ACC112 (cell line): ENCODE measurements around the gene WFDC12.
A peak's percentile ranks its signal among the peaks of the same experiment; 100 is the strongest.

Experiments
- H2AFZ ChIP-seq: fragments of 200-600 bp; sonication (generic); one replicate; pipeline ENCODE4 v1.6.0; 2017; ENCODE audit warnings: antibody characterized with exemption, low read length; ENCODE audit not compliant: unreplicated experiment
- H3K27ac ChIP-seq: fragments of 200-600 bp; sonication (generic); 2 replicates; pipeline ENCODE4 v1.5.1; 2014; ENCODE audit warnings: low read depth, mild to moderate bottlenecking, antibody characterized with exemption, low read length, moderate library complexity
- H3K27me3 ChIP-seq: fragments of 200-600 bp; sonication (generic); 2 replicates; pipeline ENCODE4 v1.6.1; 2014; ENCODE audit warnings: mild to moderate bottlenecking, antibody characterized with exemption, low read length, moderate library complexity, mixed read lengths; ENCODE audit not compliant: insufficient read depth
- H3K36me3 ChIP-seq: fragments of 200-600 bp; sonication (generic); 2 replicates; pipeline ENCODE4 v1.6.1; 2016; ENCODE audit warnings: mild to moderate bottlenecking, antibody characterized with exemption, low read length, moderate library complexity, mixed read lengths; ENCODE audit not compliant: insufficient read depth
- H3K4me1 ChIP-seq: fragments of 200-600 bp; sonication (generic); one replicate; pipeline ENCODE4 v1.6.1; 2016; ENCODE audit warnings: low read length, mixed read lengths; ENCODE audit not compliant: insufficient read depth, unreplicated experiment, control insufficient read depth
- H3K4me3 ChIP-seq: fragments of 200-600 bp; sonication (generic); 2 replicates; pipeline ENCODE4 v1.5.1; 2014; ENCODE audit warnings: mild to moderate bottlenecking, low read depth, low read length
- H3K79me2 ChIP-seq: fragments of 200-600 bp; sonication (generic); one replicate; pipeline ENCODE4 v1.6.0; 2016; ENCODE audit warnings: low read length; ENCODE audit not compliant: control insufficient read depth, unreplicated experiment, insufficient read depth

The WFDC12 gene

DNA sequence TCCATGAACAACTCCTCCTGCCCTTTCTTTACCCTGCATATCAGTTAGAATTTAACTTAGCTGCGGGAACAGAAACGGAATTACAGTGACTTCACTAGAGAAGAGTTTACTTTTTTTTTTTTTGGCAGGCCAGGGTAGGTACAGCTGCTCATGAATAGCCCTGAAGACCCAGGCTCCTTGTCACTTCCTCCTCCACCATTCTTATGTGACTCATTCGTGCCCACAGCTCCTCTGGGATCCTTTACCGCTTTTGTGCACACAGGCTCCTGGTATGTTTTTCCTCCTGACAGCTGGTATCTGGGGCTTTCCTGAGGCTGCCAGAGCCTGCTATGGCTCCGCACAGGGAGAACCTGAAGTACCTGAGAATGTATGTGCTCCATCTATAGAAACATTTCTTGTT, 19.5 kb downstream of the WFDC12 start:
- H2AFZ ChIP-seq: no peak overlapping the region
- H3K36me3 ChIP-seq: no peaks in the 10 kb centered on the region
- H3K27ac ChIP-seq: peak overlapping the region; percentile 63; the same call in 1 of the 2 replicates
- H3K79me2 ChIP-seq: no peaks in the 10 kb centered on the region
- 0 out of 2 replicates have a peak overlapping the region, but pooled peaks have one; percentile 1 for H3K4me3 ChIP-seq
- no peaks in the 10 kb centered on the region; the same call in 1 of the 2 replicates for H3K27me3 ChIP-seq
- H3K4me1 ChIP-seq: peaks cover 5% of the 10 kb centered on the region

- Histone ChIP-seq H2AFZ (no peak overlapping the region), H3K4me1 (peaks cover 5% of the 10 kb centered on the region), H3K27ac (no peak overlapping the region), H3K27me3 (peaks cover 10% of the 10 kb centered on the region), H3K79me2 (no peaks in the 10 kb centered on the region), H3K4me3 (no peak overlapping the region), H3K36me3 (no peaks in the 10 kb centered on the region)
Observed at GRCh38 chr20:45103072-45103471, 21.2 kb downstream of the WFDC12 start.

- Histone ChIP-seq H3K36me3 (no peaks in the 10 kb centered on the region), H3K27me3 (peaks cover 25% of the 10 kb centered on the region), H3K4me1 (peaks cover 5% of the 10 kb centered on the region), H3K27ac (no peak overlapping the region), H2AFZ (no peak overlapping the region), H3K79me2 (no peaks in the 10 kb centered on the region), H3K4me3 (no peak overlapping the region)
Observed at GRCh38 chr20:45101333-45101850, 22.9 kb downstream of the WFDC12 start.

DNA sequence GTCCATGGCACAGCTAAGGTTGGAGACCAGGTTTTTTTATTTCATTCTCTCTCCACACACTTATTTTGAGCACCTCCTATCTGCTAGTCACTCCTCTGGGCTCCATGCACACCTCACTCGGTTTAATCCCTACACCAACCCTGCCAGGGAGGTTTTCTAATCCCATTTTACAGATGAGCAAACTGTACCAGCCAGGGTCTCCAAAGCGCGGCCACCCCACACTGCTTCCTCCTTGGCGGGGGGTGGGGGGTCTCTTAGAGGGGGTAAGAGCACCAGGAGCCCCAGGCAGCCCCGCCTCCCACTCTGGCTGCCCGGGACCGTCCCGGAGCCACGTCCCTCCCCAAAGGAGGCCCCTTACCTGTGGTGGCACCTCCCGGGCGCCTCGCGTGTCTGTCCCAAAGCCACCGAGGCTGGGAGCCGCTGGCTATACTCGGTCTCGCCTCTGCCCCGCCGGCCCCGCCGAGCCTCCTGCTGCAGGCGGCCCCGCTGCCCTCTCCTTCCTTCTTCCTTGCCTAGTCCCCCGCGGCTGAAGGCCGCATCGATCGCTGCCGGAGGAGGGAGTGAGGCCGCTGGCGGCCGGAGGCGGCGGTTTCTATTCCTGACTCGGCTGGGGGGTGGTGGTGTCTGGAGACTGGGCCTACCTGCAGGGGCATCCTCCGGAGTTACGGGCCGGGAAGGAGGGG, 23.6 kb downstream of the WFDC12 start, which contains the start of gene KCNS1:
TSS of gene KCNS1 (minus strand) at position 565 of the 683 bp plus-strand sequence. CDS start 1,891 bp downstream, outside the sequence.
- Histone ChIP-seq H3K4me3 (no peak within 1 kb of the TSS), H3K36me3 (no peaks in the 10 kb centered on the region), H3K4me1 (peaks cover 5% of the 10 kb centered on the region), H3K27me3 (peaks cover 25% of the 10 kb centered on the region), H3K79me2 (no peaks in the 10 kb centered on the region), H2AFZ (peak within 1 kb of the TSS; percentile 37), H3K27ac (no peak within 1 kb of the TSS)

GRCh38 chr20:45098103-45098773, 26.0 kb downstream of the WFDC12 start:
- H3K4me3 ChIP-seq: peak overlapping the region; percentile 70
- no peak overlapping the region for H2AFZ ChIP-seq
- no peaks in the 10 kb centered on the region for H3K79me2 ChIP-seq
- H3K36me3 ChIP-seq: no peaks in the 10 kb centered on the region
- H3K27me3 ChIP-seq: peaks cover 25% of the 10 kb centered on the region
- no peaks in the 10 kb centered on the region for H3K4me1 ChIP-seq
- no peak overlapping the region for H3K27ac ChIP-seq

DNA sequence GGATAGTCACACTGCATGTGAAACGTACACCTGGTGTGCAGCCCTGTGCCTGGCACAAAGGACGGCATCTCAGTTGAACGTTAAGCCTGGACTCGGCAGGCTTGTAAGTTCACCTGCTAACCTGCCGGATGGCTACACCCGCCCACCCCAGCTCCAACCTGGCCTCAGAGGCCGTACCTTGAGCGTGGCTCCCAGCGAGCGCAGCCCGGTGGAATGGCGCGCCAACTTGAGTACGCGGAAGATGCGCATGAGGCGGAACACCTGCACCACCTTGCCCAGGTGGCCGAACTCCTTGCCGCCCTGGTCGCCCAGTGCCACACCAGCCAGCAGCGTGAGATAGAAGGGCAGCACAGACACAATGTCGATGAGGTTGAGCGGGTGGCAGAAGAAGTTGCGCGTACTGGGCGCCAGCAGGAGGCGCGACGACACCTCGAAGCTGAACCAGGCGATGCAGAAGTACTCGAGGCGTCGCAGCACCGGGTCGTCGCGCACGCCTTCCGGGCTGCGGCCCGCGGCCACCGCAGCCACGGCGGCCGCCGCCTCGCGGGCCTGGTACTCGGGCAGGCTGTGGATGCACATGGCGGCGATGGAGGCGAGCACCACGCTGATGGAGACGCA, 26.7 kb downstream of the WFDC12 start:
- H3K27me3 ChIP-seq: peaks cover 25% of the 10 kb centered on the region
- no peaks in the 10 kb centered on the region for H3K79me2 ChIP-seq
- peak overlapping the region; percentile 70 for H3K4me3 ChIP-seq
- no peaks in the 10 kb centered on the region for H3K36me3 ChIP-seq
- H2AFZ ChIP-seq: no peak overlapping the region
- no peak overlapping the region for H3K27ac ChIP-seq
- no peaks in the 10 kb centered on the region for H3K4me1 ChIP-seq

GRCh38 chr20:45096781-45097180, 27.5 kb downstream of the WFDC12 start:
- Histone ChIP-seq H3K27me3 (peaks cover 25% of the 10 kb centered on the region), H2AFZ (no peak overlapping the region)

GRCh38 chr20:45095805-45096238, 28.4 kb downstream of the WFDC12 start:
- H2AFZ ChIP-seq: no peak overlapping the region
- no peaks in the 10 kb centered on the region for H3K36me3 ChIP-seq
- H3K4me1 ChIP-seq: no peaks in the 10 kb centered on the region
- H3K27me3 ChIP-seq: peaks cover 25% of the 10 kb centered on the region
- H3K79me2 ChIP-seq: no peaks in the 10 kb centered on the region
- H3K27ac ChIP-seq: no peak overlapping the region
- H3K4me3 ChIP-seq: no peak overlapping the region

More at GRCh38 chr20:45096781-45097180, 27.5 kb downstream of the WFDC12 start:
- no peaks in the 10 kb centered on the region for H3K4me1 ChIP-seq
- H3K27ac ChIP-seq: no peak overlapping the region
- H3K4me3 ChIP-seq: no peak overlapping the region
- H3K36me3 ChIP-seq: no peaks in the 10 kb centered on the region
- no peaks in the 10 kb centered on the region for H3K79me2 ChIP-seq

- Histone ChIP-seq H3K4me1 (peaks cover 5% of the 10 kb centered on the region), H2AFZ (no peak overlapping the region), H3K4me3 (no peak overlapping the region), H3K27me3 (peaks cover 25% of the 10 kb centered on the region), H3K79me2 (no peaks in the 10 kb centered on the region), H3K27ac (no peak overlapping the region), H3K36me3 (no peaks in the 10 kb centered on the region)
Observed at GRCh38 chr20:45094864-45095574, 29.2 kb downstream of the WFDC12 start.

- H3K27ac ChIP-seq: no peak overlapping the region
Observed at GRCh38 chr20:45094201-45094600, 30.1 kb downstream of the WFDC12 start.

More at GRCh38 chr20:45094201-45094600, 30.1 kb downstream of the WFDC12 start:
- Histone ChIP-seq H3K4me1 (peaks cover 5% of the 10 kb centered on the region), H3K4me3 (no peak overlapping the region), H3K79me2 (no peaks in the 10 kb centered on the region), H2AFZ (no peak overlapping the region), H3K36me3 (no peaks in the 10 kb centered on the region), H3K27me3 (peaks cover 24% of the 10 kb centered on the region)
